ENCODE measurements around the gene ATP5F1D. TPM values are rescaled to one million over a fixed set of nuclear protein-coding genes. Genes with fewer than 3 reads are reported as not detected.

The ATP5F1D gene
- total and polyA plus RNA-seq, 2 donors (not counting 3 experiments of a cell fraction or from before 2014, with no cell fraction given), result 167 to 192 TPM

GRCh38 chr19:1270213-1270853, 28.8 kb downstream of the ATP5F1D start:
- DNase-seq (ENCODE audit: low read depth, low spot score), result no peak
- Histone ChIP-seq H4K20me1 (replicated peaks; ENCODE audit: control insufficient read depth, extremely low read depth, insufficient read depth, low read length) (no peaks in the 10 kb centered on the region), H3K79me2 (ENCODE audit: control insufficient read depth, insufficient read depth, low read length) (peaks cover 45% of the 10 kb centered on the region), H3K9me3 (replicated peaks; ENCODE audit: control insufficient read depth, insufficient read depth, low read length) (no peaks in the 10 kb centered on the region), H3K36me3 (ENCODE audit: control insufficient read depth in 2 of 2, extremely low read depth in 1 of 2, insufficient read depth in 2 of 2, low read length in 2 of 2) (peaks cover 23 to 34% of the 10 kb centered on the region in 2 experiments), H3K27ac (ENCODE audit: insufficient read depth, low read depth, low read length) (peak overlapping the region; percentile 93), H2AFZ (ENCODE audit: low read depth, low read length) (no peak overlapping the region), H3K9ac (replicated peaks; ENCODE audit: extremely low read depth, insufficient read depth, low read length) (peak overlapping the region; percentile 97), H3K4me1 (ENCODE audit: control insufficient read depth, extremely low read depth, insufficient read depth, low read length) (peaks cover 42% of the 10 kb centered on the region), H3K4me3 (replicated peaks in 1 of 3; ENCODE audit: insufficient read depth in 1 of 3, low read depth in 1 of 3, low read length in 3 of 3) (peak overlapping the region; percentile 61 to 90 (median 76)), H3K9me1 (replicated peaks; ENCODE audit: control insufficient read depth, extremely low read depth, insufficient read depth, low read length) (no peaks in the 10 kb centered on the region), H3K4me2 (ENCODE audit: insufficient read depth, low read length) (peak overlapping the region; percentile 96), H3K27me3 (ENCODE audit: control insufficient read depth in 2 of 2, insufficient read depth in 2 of 2, low read length in 2 of 2) (no peaks in the 10 kb centered on the region)
- ChIA-PET POLR2A (interaction anchor here (1.5 kb wide), 1 partner anchor 25 kb away, joined by 87 read pairs; no protein-coding TSS in a partner anchor), CTCF (interaction anchor here (7.2 kb wide), 1 partner anchor 26 kb away, joined by 1001 read pairs; the partner anchor contains the start of gene ATP5F1D)
- dilution Hi-C loops (cut with MboI; ENCODE audit: extremely low pct_ligation_motif_present, low sequenced_read_pairs) (no loop called here), intact Hi-C loops (cut with micrococcal nuclease) (no loop called here)
- no peak for TF ChIP-seq EZH2 (IDR thresholded peaks at IDR 0.05; ENCODE audit: borderline replicate concordance, low read depth, low read length, severe bottlenecking)
- no peak for FAIRE-seq
- BruUV-seq (replicated peaks), result no TSS peak

- H3K27me3 ChIP-seq (ENCODE audit: control insufficient read depth in 2 of 2, insufficient read depth in 2 of 2, low read length in 2 of 2), result no peaks in the 10 kb centered on the region
- TF ChIP-seq FOS (IDR thresholded peaks at IDR 0.05; ENCODE audit: borderline replicate concordance, insufficient read depth, low read length) (no peak), POLR2A (IDR thresholded peaks at IDR 0.05; ENCODE audit: low read depth, low read length) (no peak), EZH2 (IDR thresholded peaks at IDR 0.05; ENCODE audit: borderline replicate concordance, low read depth, low read length, severe bottlenecking) (no peak), CTCF (IDR thresholded peaks at IDR 0.05; ENCODE audit: extremely low read depth in 1 of 2, insufficient read depth in 1 of 2, low read depth in 1 of 2, low read length in 2 of 2) (no peak), MYC (IDR thresholded peaks at IDR 0.05; ENCODE audit: low read depth, low read length) (no peak), JUN (IDR thresholded peaks at IDR 0.05; ENCODE audit: borderline replicate concordance, insufficient read depth, insufficient read length, low read depth) (no peak), POLR2AphosphoS5 (IDR thresholded peaks at IDR 0.05; ENCODE audit: insufficient read depth, low read depth, low read length) (no peak), MAX (IDR thresholded peaks at IDR 0.05; ENCODE audit: insufficient read depth, insufficient read length) (no peak), GATA2 (IDR thresholded peaks at IDR 0.05; ENCODE audit: insufficient read depth, insufficient read length, low read depth, low read length) (no peak)
- no peak overlapping the region for H3K27ac ChIP-seq (ENCODE audit: insufficient read depth, low read depth, low read length)
- no peaks in the 10 kb centered on the region for H3K9me3 ChIP-seq (replicated peaks; ENCODE audit: control insufficient read depth, insufficient read depth, low read length)
- H3K4me2 ChIP-seq (ENCODE audit: insufficient read depth, low read length), result peak overlapping the region; percentile 96
- H3K36me3 ChIP-seq (ENCODE audit: control insufficient read depth in 2 of 2, extremely low read depth in 1 of 2, insufficient read depth in 2 of 2, low read length in 2 of 2), result peaks cover 23 to 34% of the 10 kb centered on the region in 2 experiments
- ChIA-PET CTCF (interaction anchor here (3.9 kb wide), 1 partner anchor 27 kb away, joined by 42 read pairs; no protein-coding TSS in a partner anchor), POLR2A (no interaction called here)
- peaks cover 38% of the 10 kb centered on the region for H3K4me1 ChIP-seq (ENCODE audit: control insufficient read depth, extremely low read depth, insufficient read depth, low read length)
- FAIRE-seq (no peak), DNase-seq (ENCODE audit: low read depth, low spot score) (no peak)
- peak overlapping the region; percentile 97 for H3K9ac ChIP-seq (replicated peaks; ENCODE audit: extremely low read depth, insufficient read depth, low read length)
- no peaks in the 10 kb centered on the region for H4K20me1 ChIP-seq (replicated peaks; ENCODE audit: control insufficient read depth, extremely low read depth, insufficient read depth, low read length)
- dilution Hi-C loops (cut with MboI; ENCODE audit: extremely low pct_ligation_motif_present, low sequenced_read_pairs), result no loop called here
- no peak overlapping the region for H3K4me3 ChIP-seq (replicated peaks in 1 of 3; ENCODE audit: insufficient read depth in 1 of 3, low read depth in 1 of 3, low read length in 3 of 3)
- no TSS peak for BruUV-seq (replicated peaks)
- no peaks in the 10 kb centered on the region for H3K9me1 ChIP-seq (replicated peaks; ENCODE audit: control insufficient read depth, extremely low read depth, insufficient read depth, low read length)
- intact Hi-C loops (cut with micrococcal nuclease), result no loop called here
- H3K79me2 ChIP-seq (ENCODE audit: control insufficient read depth, insufficient read depth, low read length), result peaks cover 45% of the 10 kb centered on the region
- H2AFZ ChIP-seq (ENCODE audit: low read depth, low read length), result no peak overlapping the region
Observed at GRCh38 chr19:1270854-1271527, 29.4 kb downstream of the ATP5F1D start.

All from endothelial cell of umbilical vein (primary cell).